AG04449 (cell line): ENCODE data around the gene LYPLAL1.
"Not testable (repeated sequence)": the region's sequence is repeated elsewhere in the genome, so short reads cannot be mapped to it uniquely, and the experiment has no call there.

Experiments
- CTCF ChIA-PET: fragments of 350-600 bp; formaldehyde crosslinking; extraction: SDS; loops from one replicate; lab custom pipeline; 2021; ENCODE audit warnings: antibody characterized with exemption; lab: Yijun Ruan, JAX
- POLR2A ChIA-PET: fragments of 400-600, 350-600 bp; formaldehyde crosslinking; extraction: SDS; loops from one replicate; lab custom pipeline; 2020; ENCODE audit warnings: antibody characterized with exemption, inconsistent platforms; lab: Yijun Ruan, JAX
- DNase-seq: peaks from one replicate; pipeline ENCODE4 v3.0.0-alpha.2; 2010; ENCODE audit warnings: low read depth, low spot score
- H3K4me3 ChIP-seq: 2 replicates; pipeline ENCODE4 v1.5.1; 2011; ENCODE audit warnings: low read depth, mild to moderate bottlenecking, control low read depth, low read length
- CTCF ChIP-seq: IDR thresholded peaks from one replicate; pipeline ENCODE4 v1.5.1; 2011; ENCODE audit warnings: mild to moderate bottlenecking, moderate library complexity, low read length, control low read depth, inconsistent platforms; ENCODE audit not compliant: insufficient read depth; ENCODE audit errors: missing control alignments

The LYPLAL1 gene

DNA sequence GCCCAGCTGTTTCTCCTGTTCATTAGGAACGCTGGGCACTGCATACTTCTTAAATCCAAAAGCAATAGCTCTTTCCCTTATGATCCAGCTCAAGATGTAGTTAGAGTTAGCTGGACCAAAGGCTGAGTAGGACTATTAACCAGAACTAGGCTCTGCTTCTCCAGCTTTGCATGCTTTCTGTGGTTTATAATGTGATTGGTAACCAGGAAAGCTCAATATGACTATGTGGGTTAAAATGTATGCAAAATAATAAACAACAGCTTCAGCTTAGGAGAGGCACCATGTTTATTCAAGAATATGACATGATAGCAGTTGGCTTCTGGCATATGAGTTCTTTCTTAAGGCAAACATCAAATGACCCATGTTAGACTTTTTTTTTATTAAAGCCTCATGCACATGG is 73.8 kb downstream of the LYPLAL1 start:
- TF ChIP-seq CTCF, result no peak
- ChIA-PET CTCF (no interaction called here), POLR2A (no interaction called here)
- no peak overlapping the region for H3K4me3 ChIP-seq
- no peak for DNase-seq

- CTCF ChIA-PET, POLR2A ChIA-PET, DNase-seq, H3K4me3 ChIP-seq: not testable (repeated sequence)
These were observed 76.8 kb downstream of the LYPLAL1 start for GRCh38 chr1:219250468-219250867.

GRCh38 chr1:219257751-219258150 is 84.1 kb downstream of the LYPLAL1 start:
- no peak for TF ChIP-seq CTCF
- H3K4me3 ChIP-seq, result no peak overlapping the region
- ChIA-PET POLR2A (no interaction called here), CTCF (no interaction called here)
- DNase-seq, result no peak

DNA sequence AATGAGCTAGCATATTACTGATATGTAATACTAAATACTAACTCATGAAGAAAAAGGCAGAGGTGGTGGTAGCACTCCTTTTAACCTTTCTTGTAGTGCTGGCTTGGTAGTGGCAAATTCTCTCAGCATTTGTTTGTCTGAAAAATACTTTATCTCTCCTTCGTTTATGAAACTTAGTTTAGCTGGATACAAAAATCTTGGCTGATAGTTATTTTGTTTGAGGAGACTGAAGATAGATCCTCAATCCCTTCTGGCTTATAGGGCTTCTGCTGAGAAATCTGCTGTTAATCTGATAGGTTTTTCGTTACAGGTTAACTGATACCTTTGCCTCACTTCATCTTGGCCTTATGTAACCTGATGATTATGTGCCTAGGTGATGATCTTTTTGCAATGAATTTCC is 87.8 kb downstream of the LYPLAL1 start:
- ChIA-PET POLR2A (no interaction called here), CTCF (no interaction called here)
- no peak for TF ChIP-seq CTCF
- no peak for DNase-seq
- H3K4me3 ChIP-seq, result no peak overlapping the region
